ENCODE measurements around the gene TPCN2. TPM values are rescaled to one million over a fixed set of nuclear protein-coding genes. Genes with fewer than 3 reads are reported as not detected.

Gene TPCN2
- total RNA-seq, 6 experiments from 2014 or later: 10.7 to 27.2 (median 15.6) TPM

- peaks cover 0 to 49% (median 23%) of the 10 kb centered on the region in 4 donors for H3K4me1 ChIP-seq
- TF ChIP-seq CTCF (IDR thresholded peaks at IDR 0.05) (no peak), POLR2A (IDR thresholded peaks at IDR 0.05) (no peak)
- DNase-seq (peak in 1 of 3 donors; percentile 45), ATAC-seq (no peak)
- peak overlapping the region in 1 of 3 donors; percentile 94 for H3K27ac ChIP-seq
- H3K4me3 ChIP-seq: no peak overlapping the region
- H3K36me3 ChIP-seq: no peaks in the 10 kb centered on the region
- intact Hi-C loops (cut with DNase I): no loop called here
- no peaks in the 10 kb centered on the region for H3K9me3 ChIP-seq
- no peaks in the 10 kb centered on the region for H3K27me3 ChIP-seq
- WGBS (ENCODE audit: insufficient coverage, low coverage, low lambda C conversion rate, missing lambda C conversion rate): 88% methylated on average over 9 of the region's 48 CpGs
Observed at GRCh38 chr11:69005631-69006368, 42.9 kb upstream of the TPCN2 start.

DNA sequence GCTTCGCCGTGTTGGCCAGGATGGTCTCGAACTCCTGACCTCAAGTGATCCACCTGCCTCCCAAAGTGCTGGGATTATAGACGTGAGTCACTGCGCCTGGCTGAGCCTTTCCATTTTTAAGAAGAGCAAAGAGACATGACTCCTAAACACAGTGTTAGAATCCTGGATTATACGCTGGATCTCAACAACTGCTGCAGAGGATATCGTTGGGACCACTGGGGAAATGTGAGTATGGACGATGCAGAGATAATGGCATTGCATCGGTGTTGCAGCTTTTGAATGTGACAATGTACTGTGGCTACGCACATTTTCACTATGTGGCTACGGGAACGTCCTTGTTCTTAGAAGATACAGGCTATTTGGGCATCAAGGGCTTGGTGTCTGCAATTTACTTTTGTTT, 41.9 kb upstream of the TPCN2 start:
- Histone ChIP-seq H3K4me1 (peaks cover 0 to 48% (median 23%) of the 10 kb centered on the region in 4 donors), H3K27ac (peak overlapping the region; percentile 88 to 94 (median 91)), H3K9me3 (no peaks in the 10 kb centered on the region), H3K4me3 (no peak overlapping the region), H3K36me3 (no peaks in the 10 kb centered on the region), H3K27me3 (no peaks in the 10 kb centered on the region)
- ATAC-seq: no peak
- intact Hi-C loops (cut with DNase I): no loop called here
- DNase-seq: no peak
- 81% methylated on average over 8 of the region's 12 CpGs for WGBS (ENCODE audit: insufficient coverage, low coverage, low lambda C conversion rate, missing lambda C conversion rate)
- no peak for TF ChIP-seq CTCF (IDR thresholded peaks at IDR 0.05)
- no peak for TF ChIP-seq POLR2A (IDR thresholded peaks at IDR 0.05)

- Histone ChIP-seq H3K36me3 (no peaks in the 10 kb centered on the region), H3K27ac (peak overlapping the region; percentile 88 to 94 (median 91)), H3K9me3 (no peaks in the 10 kb centered on the region), H3K27me3 (no peaks in the 10 kb centered on the region), H3K4me1 (peaks cover 0 to 48% (median 23%) of the 10 kb centered on the region in 4 donors), H3K4me3 (peak overlapping the region in 2 of 3 donors; percentile 31 to 38)
- WGBS (ENCODE audit: insufficient coverage, low coverage, low lambda C conversion rate, missing lambda C conversion rate): 6% methylated on average over 3 of the region's 8 CpGs
- peak; percentile 80 to 94 (median 91) for DNase-seq
- TF ChIP-seq CTCF (IDR thresholded peaks at IDR 0.05): no peak
- no peak for TF ChIP-seq POLR2A (IDR thresholded peaks at IDR 0.05)
- intact Hi-C loops (cut with DNase I): no loop called here
- peak; percentile 76 to 84 (median 82) for ATAC-seq
Observed at GRCh38 chr11:69007975-69008381, 40.8 kb upstream of the TPCN2 start.

DNA sequence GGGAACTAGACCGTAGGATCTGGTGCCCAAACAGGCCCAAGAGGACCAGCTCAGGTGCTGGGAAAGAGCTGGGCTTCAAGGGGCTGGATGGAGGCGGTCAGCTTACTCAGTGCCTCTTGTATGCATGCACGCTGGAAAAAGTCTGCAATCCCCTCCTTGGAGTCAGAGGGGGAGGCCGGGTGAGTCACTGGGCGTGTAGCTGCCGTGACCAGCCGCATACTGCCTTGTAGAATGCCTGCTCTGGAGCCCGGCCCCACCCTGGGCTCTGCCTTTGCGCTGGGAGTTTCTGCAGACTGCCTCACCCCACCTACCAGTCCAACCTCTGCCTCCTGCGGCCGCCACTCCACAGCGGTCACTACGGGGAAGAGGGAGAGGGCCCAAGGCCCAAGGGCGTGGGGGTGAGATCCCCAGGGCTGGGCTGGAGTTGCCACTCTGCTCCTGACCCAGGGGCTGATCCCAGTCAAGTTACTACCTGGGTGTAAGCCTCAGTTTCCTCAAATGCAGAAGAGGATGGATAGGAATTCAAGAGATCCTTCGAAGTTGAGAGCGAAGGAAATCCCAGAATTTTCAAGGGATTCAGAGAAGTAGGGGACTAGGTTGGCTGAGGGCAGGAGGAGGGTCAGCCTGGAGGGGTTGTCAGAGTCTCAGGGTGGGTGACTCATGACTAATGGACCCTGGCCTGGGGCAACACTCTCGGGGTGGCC, 39.8 kb upstream of the TPCN2 start:
- peaks cover 0 to 48% (median 23%) of the 10 kb centered on the region in 4 donors for H3K4me1 ChIP-seq
- DNase-seq (peak; percentile 78 to 84 (median 80)), ATAC-seq (peak; percentile 46 to 70 (median 54))
- H3K27ac ChIP-seq: peak overlapping the region; percentile 88 to 94 (median 91)
- no peaks in the 10 kb centered on the region for H3K36me3 ChIP-seq
- 69% methylated on average over 2 of the region's 17 CpGs for WGBS (ENCODE audit: insufficient coverage, low coverage, low lambda C conversion rate, missing lambda C conversion rate)
- no peak overlapping the region for H3K4me3 ChIP-seq
- TF ChIP-seq CTCF (IDR thresholded peaks at IDR 0.05): no peak
- TF ChIP-seq POLR2A (IDR thresholded peaks at IDR 0.05): peak; percentile 18
- no peaks in the 10 kb centered on the region for H3K27me3 ChIP-seq
- intact Hi-C loops (cut with DNase I): no loop called here
- H3K9me3 ChIP-seq: no peaks in the 10 kb centered on the region
